ENCODE data around the gene SLC22A1.
"Not testable (repeated sequence)": the region's sequence is repeated elsewhere in the genome, so short reads cannot be mapped to it uniquely, and the experiment has no call there.

Gene SLC22A1

DNA sequence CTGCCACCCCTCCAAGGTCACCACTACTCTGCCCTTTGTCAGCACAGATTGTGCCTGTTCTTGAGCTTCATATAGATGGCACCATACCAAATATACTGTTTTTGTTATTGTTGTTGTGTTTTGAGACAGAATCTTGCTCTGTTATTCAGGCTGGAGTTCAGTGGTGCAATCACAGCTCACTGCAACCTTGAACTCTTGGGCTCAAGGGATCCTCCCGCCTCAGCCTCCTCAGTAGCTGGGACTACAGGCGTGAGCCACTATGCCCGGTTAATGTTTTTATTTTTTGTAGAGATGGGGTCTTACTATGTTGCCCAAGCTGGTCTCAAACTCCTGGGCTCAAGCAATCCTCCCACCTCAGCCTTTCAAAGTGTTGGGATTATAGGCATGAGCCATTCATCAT lies 18.9 kb downstream of the SLC22A1 start:
- DNase-seq = not testable (repeated sequence)

DNA sequence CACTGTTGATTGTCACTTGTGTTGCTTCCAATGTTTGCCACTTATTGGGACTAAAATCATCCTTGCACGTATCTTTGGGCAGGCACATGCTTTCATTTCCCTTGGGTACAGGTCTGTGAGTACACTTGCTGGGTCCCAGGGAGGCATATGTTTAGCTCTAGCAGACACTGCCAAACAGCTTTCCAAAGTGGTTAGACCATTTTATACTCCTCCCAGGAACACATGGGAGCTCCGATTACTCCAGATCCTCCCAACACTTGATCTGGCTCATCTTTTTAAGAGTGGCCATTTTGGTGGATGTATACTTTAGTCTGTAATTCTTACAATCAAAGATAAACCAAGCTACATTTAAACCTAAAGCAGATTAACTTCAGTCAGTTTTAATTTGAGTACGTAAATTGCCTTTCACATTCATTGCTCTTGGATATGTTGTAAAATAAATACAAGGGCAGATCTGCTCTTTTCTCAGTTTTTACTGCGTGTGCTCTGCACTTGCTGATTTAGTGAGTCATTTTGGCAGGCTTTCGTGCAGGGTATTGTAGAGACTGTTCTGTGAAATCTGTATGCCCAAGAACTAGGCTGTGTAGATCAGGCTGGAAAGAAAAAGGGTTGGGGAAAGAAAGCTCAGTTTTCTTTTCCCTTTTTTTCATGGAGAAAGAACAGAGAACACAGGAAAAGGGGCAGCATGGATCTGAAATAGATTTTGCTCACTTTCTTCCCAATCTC lies 19.5 kb downstream of the SLC22A1 start:
- DNase-seq = no peak

DNA sequence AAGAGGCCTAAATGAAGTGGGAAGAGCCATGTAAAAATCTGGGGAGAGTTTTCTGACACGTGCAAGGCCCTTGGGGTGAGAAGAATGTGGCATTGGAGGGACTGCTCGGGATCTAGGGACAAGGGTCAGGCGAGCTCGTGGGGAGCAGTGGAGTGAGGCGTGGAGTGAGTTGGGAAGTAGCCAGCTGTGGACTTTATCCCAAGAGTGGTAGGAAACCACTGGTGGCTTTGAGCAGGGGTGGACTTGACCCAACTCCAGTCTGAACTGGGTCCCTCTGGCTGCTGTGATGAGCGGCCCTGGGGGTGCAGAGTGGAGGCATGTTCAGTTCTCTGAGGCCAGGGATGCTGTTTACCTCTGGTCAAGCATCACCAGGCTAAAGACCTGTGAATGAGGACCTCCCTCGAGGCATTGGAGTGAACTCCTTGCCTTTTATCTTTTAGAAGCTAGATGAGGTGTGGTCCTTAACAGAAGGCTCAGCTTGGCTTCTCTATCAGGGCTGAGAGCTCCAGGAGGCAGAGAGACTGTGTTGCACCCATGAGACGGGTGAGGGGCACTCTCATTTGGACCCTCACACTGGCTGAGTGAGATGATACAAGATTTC lies 20.6 kb downstream of the SLC22A1 start:
- DNase-seq = no peak

GRCh38 chr6:160146454-160147145 lies 25.0 kb downstream of the SLC22A1 start:
- no peak for DNase-seq

GRCh38 chr6:160147146-160147536 lies 25.5 kb downstream of the SLC22A1 start:
- DNase-seq = no peak

- no peak for DNase-seq
These were observed 32.9 kb downstream of the SLC22A1 start for GRCh38 chr6:160154471-160154870.

DNA sequence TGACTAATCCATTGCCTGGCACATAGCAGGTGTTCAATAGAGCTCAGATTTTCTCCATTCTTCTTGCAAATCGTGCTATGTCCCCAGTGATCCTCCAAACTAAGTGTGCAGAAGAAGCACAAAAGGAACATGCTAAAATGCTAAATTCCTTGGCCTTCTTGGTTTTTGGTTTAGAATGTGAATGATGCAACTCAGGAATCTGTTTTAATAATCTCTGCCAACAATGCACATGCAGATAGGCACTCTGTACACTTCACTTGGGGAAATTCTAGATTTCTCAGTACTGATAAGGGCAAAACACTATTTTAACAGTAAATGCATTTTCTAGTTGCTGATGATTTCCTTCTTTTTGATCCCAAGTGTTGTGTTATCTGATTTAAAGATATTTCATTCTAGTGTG lies 35.2 kb downstream of the SLC22A1 start:
- DNase-seq = no peak

- no peak for DNase-seq
These were observed 38.8 kb downstream of the SLC22A1 start for GRCh38 chr6:160160450-160160849.

DNA sequence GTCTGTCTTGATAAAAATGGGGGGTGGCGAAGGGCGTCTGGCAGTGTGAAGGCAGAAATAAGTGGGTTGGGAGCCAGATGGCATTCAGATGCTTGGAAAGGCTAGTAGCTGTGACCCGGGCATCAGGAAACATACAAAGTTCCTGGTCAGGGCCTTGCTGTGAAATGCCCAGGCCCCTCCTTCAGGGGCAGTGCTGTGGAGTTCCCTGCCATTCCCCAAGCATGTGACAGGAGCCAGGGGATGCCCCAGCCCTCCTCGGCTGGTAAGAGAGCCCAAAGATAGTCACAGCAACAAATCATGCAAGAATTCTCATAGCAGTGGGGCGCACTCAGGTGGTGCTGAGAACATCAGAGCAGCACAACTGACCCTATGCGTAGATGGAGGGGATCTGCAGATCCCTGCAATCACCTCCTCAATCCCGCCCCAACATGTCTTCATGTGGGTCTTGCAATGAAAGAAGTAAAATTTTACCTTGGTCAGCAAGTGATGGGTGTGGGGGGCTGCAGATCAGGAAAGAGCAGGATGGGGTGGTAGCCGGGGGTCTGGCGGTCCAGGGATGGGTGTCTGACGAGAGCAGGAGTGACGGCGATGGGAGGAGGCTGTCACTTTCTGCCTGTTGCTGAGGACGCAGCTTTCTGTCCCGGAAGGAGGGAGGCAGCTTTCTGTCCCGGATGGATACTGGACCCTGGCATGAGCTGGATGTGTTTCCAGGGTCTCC lies 39.5 kb downstream of the SLC22A1 start:
- DNase-seq = no peak

DNA sequence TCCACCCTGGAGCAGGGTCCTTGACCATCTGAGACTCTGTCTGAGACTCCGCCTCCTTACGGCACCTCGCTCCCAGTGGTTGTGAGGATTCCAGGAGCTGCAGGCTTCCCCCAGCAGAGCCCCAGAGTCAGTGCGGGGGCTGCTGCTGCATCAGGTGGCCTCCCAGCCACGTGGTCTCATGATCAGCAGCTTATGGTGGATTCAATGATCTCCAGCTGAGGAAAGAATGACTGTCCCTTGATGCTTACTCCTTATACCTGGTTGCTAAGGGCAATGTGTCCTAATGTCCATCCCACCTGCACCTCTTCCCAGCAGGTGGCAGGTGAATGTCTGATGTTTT lies 40.0 kb downstream of the SLC22A1 start:
- DNase-seq = no peak

- no peak for DNase-seq
These were observed 40.5 kb downstream of the SLC22A1 start for GRCh38 chr6:160162030-160162566.

DNA sequence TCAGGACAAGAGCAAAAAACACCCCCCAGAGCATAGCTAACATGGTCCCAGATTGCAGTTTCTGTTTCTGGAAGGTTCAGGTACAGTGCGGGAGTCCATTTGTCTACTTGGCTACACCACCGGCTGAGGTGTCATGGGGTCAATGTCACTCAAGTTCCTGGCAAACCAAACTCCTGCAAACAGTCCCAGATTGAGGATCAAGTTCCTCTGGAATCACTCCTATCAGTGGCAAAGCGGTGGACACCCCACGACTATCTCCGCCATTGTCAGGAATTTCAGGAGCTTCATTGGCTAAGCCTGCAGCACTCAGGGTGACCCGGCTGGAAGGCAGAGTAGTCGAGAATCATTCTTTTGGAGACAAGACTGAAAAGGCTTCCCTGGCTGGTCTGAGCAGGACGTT lies 41.8 kb downstream of the SLC22A1 start:
- DNase-seq = no peak

- DNase-seq = no peak
These were observed 42.3 kb downstream of the SLC22A1 start for GRCh38 chr6:160163912-160164311.

DNA sequence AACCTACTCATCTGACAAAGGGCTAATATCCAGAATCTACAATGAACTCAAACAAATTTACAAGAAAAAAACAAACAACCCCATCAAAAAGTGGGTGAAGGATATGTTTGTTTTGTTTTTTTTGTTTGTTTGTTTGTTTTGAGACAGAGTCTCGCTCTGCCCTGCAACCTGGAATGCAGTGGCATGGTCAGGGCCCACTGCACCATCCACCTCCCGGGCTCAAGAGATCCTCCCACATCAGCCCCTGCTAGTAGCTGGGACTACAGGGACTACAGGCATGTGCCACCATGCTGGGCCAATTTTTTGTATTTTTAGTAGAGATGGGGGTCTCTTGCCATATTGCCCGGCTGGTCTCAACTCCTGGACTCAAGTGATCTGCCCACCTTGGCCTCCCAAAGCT lies 44.3 kb downstream of the SLC22A1 start:
- DNase-seq = not testable (repeated sequence)

DNA sequence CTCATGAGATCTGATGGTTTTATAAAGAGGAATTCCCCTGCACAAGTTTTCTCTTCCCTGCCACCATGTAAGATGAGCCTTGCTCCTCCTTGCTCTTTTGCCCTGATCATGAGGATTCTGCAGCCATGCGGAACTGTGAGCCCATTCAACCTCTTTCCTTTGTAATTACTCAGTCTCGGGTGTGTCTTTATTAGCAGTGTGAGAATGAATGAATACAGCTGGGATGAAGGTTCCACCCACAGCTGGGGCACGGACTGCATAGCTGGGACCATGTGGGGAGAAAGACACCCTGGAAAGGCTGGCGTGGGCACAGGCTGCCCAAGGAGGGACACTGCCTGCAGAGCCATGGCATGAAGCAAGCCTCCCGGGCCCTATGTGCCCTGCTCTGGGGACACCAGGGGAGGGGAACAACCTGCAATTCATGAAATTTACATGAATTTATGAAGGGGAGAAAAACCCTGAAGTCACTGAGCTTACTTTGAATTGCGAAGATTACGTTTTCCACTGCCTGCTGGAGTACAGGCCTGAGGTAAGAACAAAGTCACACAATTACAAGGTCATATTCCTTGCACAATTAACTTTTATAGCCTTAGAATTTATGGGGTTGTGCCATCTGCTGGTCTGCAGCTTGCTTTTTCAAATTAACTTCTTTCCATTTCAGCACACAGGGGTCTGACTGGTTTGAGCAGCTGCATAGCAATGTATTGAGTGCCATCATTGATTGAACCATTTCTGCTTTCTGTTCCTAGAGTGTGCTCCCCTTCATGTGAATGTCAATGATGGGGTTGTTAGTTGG lies 46.2 kb downstream of the SLC22A1 start:
- DNase-seq = no peak

GRCh38 chr6:160170018-160170680 lies 48.5 kb downstream of the SLC22A1 start:
- DNase-seq = no peak

GRCh38 chr6:160172704-160173103 lies 51.1 kb downstream of the SLC22A1 start:
- no peak for DNase-seq

DNA sequence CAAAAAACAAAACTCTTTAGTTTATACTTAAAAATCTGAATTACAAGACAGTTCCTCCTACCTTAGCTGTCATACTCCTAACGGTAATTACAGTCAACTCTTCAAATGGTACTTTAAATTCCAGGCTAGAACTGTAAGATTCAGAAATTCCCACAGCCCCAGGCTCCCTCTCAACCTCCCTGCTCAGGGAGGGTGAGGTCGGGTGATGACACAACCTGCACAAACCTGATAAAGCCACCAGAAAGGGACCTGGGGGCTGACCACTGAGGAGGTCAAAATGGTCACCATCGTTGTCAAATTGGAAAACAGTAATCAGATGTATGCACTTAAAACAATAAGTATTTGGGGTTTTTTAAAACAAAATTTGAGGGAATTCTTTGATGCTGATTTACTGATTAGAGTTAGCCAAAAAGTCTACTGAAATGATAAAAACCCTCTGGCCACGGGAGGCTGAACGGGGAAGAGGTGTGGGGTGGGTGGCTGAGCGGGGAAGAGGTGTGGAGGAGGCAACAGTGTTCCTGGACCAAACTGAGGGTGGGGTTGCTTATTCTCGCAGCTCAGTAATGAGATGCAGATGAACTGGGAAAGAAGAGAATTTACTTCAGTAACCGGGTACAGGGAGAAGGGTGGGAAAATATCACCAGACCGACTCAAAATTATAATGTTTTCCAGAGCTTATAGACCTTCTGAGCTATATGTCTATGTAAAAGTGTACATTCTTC lies 52.4 kb downstream of the SLC22A1 start:
- no peak for DNase-seq

GRCh38 chr6:160174681-160175080 lies 53.1 kb downstream of the SLC22A1 start:
- DNase-seq = no peak

GRCh38 chr6:160177220-160177619 lies 55.6 kb downstream of the SLC22A1 start:
- DNase-seq = no peak

GRCh38 chr6:160178271-160178670 lies 56.7 kb downstream of the SLC22A1 start:
- DNase-seq = no peak

Data from NCI-H146 (cell line).